Fibroblast of upper back skin (primary cell): ENCODE results near the gene BCL11A.
A peak's percentile ranks its signal among the peaks of the same experiment; 100 is the strongest.

Source experiments
- DNase-seq: peaks from one replicate; pipeline ENCODE4 v3.0.0-alpha.2; 2013

Gene BCL11A

DNA sequence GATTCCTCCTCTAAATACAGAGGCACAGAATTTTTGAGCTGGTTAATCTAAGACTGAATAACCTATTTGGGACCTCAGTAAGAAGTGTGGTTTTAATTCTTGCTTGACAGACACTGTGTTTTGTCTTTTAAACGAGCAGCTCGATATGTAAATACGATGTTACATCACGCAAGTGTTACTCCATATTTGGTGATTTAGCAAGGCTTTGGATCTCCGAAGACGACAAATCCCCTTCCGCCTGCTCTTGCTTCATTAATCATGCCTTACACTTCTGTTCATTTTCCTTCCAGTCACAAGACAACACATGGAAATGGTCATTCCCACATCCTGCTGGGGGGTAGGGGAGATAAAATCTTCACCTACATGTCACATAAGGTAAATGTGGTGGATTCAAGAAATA is 9.4 kb downstream of the BCL11A start:
- peak; percentile 91 for DNase-seq

DNA sequence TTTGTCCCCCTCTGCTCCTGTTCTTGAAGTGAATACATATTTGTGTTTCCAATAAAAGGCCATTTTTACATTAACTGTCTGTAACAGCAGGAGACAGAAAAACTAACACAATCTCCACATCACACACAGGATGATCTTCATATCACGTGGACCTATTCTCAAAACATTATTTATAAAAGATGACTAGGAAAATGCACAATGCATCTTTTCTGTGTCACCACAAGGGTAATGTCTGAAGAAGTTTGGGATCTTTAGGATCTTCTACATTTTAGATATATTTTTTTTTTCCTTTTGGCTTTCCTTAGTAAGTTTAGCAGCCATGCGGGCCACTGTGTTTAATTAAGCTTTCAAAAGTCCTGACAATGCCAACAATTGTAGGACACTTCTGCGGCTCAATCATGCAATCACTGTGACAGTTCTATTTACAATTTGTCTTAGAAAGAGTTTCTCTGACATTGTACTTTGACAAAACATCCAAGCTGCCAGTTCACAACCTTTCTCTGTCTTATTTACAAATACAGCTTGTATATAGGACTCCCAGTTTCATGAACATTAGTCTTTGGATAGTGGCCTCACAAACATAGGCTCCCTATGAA is 12.3 kb downstream of the BCL11A start:
- DNase-seq = no peak

DNA sequence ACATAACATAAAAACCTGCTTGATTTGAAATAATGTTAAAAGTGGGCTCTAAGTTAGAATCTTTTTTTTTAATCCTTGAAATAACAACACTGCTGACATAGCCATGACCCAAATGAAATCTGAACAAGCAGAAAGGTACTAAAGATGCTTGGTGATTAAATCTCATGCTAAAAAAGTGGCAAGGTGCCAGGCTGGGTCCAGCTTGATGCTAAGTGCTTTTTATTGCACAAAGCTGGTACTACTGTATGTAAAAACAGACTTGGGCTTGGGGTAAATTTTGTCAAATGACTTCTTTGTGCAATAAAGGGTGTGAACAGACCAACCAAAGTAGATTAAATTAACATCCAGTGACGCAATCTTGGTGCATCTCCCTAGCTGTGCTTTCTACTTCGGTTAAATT is 13.4 kb downstream of the BCL11A start:
- no peak for DNase-seq

DNA sequence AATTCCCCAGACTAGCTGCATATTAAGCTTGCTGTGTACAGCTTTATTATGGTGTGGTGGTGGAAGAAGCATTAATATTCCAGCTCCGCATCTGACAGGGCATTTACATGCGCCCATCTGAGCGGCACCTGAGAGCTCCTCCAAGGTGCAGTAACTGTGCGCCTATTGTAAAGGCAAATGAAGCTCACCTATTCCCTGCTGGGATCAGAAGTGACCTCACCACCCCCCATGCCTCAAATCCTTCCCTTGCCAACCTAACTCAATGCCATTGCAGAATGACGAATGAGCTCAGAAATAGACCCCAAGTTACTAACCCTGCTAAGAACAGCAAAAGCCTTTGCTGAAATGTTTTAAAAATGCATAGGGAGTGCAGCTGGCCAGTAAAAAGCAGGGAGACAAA is 14.3 kb downstream of the BCL11A start:
- no peak for DNase-seq

DNA sequence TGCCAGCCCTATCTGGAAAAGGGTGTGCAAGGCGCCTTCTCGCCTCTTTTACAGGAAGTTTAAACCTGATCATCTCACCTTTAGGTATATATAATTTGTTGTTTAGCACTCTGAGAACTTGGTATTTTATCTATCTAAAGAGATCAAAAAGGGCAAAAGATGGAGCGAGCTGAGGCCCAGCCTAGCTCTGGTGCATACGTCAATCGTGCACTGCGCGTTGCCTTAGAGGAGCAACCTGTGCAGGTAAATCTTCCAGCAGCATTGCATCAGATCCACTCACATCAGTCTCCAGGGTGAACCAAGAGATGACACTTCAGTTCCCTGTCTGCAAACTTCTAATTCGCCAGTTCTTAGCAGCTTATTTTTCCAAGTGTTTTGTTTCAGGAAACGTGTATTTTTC is 15.4 kb downstream of the BCL11A start:
- DNase-seq = no peak

DNA sequence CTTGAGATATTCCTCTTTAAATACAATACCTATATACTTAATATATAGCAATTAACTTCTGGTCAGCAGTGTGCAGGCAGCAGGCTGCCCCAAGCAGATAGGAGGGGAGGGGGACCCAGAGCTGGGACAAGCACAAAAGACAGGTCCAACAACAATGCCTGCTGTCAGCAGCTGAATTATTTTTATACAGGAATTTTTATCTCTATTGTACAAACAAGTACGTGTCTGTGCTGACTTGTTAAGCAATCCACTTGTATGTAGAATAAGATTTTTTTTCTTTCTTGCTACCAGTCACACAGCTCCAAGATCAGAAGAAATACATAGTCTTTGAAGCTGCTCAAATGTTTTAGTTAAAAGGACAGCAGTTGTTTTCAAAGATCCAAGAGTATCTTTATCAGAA is 16.7 kb downstream of the BCL11A start:
- no peak for DNase-seq

DNA sequence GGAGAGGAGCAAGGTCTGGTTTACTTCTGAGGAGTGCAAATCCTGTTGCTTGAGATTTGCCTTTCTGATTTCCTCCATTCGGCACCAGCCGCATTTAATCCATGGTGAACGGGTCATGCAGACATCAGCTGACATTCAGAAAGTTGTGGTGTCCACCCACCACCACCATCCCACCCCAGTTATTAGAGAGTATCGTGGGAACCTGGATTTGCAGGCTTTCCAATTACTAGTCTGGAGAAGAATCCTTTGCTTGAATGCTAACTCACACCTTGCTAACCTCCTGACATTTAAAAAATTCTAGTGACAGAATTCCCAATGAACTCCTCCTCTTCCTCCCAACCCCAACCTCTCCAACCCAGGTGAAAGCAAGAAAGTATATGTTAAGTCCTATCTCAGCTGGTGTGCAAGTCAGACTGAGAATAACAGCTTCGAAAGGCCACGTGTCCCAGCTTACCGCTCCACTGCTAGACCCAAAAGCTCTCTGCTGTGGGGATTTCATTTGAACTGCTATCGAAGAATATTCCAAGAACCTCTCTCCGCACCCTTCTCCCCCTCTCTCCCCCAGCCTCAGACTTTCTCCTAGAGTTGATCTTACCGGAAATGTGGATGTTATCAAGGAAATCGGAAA is 17.7 kb downstream of the BCL11A start:
- DNase-seq = no peak

DNA sequence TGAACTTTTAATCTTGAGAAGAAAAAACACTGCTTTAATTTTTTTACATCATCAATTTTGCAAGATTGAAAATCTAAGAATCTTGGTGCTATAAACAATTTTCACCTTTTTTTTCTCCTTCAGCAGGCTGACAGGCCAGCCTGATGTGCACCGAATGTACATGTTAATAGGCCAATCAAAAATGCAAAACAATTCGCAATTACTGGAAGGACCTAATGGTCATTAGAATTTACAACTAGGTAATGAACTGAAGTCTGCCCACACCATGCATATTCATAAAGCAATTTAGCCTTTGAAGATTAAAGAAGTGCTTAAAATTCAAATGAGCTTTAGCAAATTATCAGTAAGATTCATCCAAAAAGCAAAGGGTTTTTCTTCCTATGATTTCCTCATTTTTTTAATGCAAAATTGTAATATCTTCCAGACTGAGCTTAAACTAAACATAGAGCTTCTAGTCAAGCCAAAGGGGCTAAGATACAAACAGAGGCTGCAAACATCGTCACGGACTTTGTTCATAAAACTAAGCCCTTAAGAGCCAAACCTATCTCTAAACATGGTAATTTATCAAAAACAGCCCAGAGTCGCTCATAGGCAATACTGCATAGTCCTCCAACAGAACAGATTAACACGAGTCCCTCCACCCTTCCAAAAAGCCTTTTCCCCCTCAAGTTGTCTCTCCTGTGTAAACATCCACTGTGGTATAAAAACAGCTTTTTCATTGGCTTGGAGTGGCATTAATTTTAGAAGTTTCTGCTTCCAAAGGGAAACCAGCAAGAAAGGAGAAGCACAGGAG is 18.4 kb downstream of the BCL11A start:
- DNase-seq = no peak

DNA sequence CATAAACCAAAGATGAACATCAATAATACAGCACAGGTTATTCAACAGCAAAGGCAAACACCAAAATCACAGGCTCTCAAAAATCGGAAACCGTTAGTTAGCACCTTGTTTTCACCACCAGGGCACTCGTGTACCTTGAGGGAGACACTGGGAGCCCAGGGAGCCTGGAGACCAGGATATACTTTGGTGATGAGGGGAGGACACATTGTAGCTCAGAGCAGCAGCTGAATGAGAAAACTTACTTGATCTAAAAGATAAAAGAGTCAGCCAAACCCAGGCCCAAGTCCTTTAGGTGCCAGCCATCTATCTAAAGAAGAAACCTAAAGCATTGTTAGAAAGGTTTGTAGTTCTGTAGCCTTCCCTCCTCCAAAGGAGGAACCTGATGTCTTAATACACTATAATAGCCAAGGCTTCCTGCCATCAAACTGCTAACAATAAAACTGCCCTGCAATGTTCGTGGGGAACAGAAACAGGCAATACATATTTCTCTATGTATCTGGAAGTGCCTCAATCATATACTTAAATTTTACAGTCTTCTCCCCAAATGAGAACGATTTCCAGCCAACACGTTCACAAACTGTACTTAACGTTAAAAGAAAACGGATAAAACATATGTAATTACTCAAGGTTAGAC is 19.3 kb downstream of the BCL11A start:
- no peak for DNase-seq

DNA sequence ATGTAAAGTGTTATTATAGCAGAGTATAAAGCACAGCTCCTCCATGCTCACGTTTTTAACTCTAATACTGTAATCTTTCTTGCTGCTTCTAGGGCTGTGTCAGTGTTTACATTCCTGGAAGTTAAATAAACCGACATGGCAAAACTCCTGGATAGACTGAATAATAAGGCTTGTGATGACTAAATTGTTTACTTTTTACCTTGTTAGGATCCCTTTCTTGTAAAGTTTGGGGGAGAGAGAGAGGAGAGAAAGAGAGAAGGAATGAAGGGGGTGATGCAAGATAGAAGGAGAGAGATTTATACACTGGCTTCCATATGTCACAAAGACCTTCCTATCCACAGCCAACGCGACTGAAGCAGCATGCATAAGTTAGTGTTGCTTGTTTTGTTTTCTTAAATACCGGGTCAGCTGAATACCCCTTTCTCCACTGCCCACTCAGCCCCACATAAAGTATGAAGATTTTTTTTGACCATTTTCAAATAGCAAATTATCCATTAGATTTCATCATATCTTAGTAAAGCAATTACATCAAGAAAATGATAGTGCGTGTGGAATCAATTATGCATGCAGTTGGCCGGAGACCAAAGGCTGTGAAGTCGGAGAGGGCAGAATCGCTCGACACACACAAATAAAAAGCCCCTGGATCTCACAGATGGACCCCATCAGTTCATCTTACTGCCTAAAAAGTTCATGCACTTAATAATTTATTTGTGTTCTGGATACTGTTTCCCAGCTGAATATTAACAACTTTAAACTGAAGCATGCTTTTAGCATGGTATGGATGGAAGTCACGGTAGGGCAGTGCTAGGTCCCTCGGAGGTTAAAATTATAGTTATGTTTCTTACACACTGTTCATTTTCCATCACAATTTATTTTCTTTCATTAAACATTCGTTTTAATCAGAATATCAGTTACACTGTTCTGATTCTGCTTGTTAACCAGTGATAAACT is 20.1 kb downstream of the BCL11A start:
- peak; percentile 84 for DNase-seq

DNA sequence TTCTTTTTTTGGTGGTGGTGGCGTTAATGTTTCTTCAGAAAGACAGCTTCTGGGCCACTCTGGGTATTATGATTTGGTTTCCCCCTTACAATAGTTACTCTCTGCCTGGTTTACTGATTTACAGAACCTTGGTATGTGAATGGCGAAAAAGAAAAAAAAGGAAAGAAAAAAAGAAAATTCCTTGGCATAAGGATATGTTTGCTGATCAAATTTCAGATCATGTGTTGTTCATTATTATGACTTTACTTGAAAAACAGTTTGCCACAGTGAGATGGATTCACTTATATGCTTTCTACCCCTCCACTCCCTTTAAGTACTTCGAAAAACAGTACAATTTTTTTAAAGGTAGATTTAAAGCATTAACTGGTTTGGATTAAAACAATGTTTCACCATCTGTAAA is 21.0 kb downstream of the BCL11A start:
- no peak for DNase-seq

DNA sequence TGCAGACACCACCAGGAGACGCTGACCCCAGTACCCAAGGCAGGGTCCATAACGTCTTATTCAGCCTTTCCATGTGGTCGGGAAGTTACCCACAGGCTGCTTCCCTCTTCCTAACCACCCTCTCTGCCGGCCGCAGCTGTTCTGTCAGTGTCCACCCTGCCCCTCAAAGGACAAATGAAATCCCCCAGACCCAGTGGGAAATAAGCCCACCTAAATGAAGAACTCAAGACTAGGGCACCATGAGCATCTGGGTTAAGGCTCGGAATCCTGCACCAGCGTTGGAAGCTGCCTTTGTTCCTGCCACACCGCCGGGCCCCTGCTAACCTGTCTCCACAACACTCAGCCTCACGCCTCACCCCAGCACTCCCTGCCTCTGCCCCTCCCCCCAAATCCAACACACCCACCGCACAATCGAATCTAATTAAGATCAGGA is 21.7 kb downstream of the BCL11A start:
- no peak for DNase-seq

DNA sequence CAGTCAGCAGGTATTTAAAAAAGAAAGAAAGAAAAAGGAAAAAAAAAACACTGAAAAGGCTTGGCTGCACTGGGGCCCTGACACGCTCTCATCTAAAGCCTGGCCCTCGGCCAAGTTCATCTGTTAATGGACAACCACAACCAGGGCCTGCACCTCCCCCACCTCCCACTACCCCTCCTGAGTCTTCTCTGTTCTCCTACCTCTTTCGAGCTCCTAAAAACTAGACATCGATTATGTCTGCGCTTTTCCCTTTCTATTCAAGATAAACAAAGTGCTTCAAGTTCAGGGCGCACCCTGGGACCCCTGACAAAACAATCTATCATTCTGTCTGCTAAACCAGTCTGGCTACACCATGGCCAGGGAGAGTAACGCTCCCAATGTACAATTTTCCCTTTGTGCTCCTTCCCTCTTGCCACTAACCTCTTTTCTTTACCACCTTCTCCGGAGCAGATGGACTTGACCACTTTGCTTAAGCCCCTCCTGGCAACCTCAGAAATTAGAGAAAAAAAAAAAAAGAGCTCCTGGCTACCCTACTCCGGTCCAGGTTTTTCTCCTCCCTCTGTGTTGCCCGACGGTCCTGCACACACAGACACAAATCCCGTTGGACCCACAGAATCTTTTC is 22.7 kb downstream of the BCL11A start:
- DNase-seq = peak; percentile 83

DNA sequence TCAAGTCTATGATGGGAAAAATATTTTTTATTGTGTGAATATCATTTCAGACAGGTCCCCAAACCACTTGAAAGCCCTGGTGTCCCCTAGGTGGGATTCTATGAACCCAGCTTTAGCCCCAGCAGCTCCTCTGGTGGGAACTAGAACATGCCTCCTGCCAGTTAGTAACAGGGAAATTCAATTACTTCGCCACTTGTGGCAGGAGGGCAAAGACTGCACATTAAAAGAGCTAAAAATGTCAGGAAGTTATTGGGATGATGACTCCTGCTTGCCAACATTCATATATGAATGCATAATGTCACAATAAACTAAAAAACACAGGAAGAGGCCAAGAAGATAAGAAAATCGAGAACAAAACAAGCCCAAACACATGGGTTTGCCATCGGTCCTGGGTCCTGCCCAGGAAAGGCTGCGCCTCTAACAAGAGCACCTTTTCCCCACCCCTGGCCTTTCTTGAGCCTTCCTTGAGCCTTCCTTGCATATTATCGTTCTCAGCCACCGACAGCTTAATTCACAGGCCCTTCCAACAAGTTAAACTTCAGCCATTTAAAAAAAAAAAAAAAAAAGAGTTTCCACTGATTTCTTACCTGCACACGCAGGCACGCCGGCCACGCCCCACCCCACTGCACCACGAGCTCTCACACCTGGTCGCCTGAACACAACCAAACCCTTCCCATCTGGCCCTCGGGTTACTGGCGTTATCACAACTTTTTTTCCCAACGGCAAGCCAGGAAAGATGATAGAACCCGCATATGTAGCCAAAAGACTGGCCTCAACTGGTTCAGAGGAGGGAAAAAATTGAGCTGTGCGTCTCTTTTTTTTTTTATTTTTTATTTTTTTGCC is 23.4 kb downstream of the BCL11A start:
- DNase-seq = no peak

DNA sequence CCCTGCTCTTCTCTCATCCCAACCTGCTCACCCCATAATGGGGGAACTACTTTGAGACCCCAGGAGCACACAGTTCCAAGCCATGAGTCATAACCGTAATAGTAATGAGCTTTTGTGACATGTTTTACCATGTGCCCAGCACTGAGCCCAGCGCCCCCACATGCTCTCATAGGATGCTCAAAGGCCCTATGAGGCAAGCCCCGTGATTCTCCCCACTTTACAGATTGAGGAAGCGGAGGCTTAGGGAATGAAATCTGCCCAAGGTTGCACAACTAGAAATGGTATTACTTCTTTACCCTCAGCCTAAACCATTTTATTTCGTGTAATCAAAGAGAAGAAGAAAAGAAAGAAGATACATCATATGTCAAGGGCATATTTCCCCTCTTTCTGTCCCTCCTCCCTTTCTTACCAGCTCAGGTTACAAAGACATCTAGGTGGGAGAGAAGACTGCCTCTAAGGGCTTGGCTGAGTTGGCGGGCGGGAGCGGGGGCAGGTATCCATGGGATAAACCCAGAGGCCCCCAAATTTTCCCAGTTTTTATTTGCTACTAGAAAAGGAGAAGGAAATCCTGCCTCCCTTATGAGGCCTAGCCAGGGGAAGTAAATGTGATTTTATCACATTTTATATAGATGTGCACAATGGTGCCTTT is 24.2 kb downstream of the BCL11A start:
- no peak for DNase-seq

DNA sequence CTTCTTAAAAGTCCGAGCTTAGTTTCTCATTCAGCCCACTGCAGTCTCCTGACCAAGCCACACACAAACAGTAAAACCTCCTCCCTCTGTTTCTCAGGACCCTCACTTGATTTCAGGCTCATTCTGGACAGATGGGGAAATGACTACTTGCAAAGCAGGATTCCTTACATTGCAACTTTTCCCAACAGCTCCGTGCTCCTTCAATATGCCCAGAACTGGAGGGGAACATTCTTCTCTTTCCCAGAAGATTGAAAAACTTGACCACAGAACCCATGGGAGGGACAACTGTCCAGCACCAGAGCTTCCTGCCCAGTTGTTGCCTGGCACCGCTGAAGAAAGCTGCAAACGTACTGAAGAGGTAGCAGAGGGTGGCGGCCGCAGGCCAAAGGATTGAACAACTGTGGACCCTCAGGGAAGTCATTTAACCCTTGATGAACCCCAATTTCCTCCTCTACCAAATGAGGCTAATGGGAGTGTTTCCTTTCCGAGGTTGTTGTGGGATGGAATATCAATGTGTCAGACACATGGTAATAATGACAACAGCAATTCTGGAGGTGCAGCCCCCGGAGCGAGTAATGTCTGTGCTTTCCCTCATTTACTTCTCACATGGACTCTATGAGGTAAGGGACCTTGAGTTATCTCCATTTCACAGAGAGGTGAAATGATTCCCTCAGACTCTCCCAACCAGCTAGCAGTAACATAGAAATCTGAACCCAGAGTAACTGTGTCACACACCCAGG is 25.0 kb downstream of the BCL11A start:
- DNase-seq = no peak

DNA sequence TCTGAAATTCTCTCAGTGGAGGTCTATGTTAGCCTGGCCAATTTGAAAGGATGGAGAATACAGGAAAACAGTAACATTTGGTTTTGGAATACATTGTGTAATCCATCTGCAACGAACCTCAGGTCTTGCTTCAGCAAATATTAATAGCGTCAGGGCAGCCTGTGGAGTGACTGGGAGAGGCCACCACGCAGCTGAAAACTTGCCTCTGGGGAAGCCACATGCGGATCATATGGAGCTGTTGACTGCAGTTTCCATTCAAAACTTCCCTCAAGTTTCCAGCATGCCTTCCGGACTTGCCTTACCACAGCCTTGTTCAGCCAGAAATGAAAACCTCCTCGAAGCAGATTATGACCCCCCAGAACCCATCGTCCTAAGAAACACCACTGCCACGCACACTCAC is 25.7 kb downstream of the BCL11A start:
- peak; percentile 83 for DNase-seq

DNA sequence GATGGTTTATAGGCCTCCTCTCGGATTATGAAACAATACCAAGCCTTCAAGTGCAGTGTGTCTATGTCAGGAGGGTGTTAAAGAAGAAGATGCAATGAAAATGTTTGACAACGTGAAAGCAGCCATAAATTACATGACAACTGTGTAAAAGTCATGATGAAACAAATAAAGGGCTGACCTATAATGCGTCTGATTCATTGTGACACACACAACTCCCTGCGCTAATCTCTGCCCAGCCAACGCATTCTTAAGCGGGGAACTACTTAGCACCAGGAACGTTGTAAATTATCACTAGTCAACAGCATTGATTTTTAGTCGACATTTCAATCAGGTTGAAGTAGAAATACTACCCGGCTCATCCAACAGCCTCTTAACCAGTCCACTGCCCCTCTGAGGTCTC is 26.8 kb downstream of the BCL11A start:
- DNase-seq = peak; percentile 37

DNA sequence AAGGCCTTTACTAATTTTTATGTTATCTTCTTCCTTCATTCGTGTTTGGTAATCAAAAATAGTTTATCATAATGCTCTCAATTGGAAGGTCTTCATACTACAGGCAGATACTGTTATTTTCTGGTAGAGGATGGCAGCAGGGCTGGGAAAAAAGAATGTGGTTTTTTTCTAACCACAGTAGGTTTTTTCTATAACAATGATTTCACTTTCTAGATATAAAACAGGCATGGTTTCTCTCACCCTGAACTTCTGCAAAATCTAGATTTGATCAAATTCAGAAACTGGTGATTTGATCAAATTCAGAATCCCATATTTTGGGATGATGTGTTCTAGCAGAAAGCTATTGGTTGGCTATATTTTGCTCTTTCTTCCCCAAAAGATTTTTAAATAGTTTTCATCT is 27.6 kb downstream of the BCL11A start:
- no peak for DNase-seq

DNA sequence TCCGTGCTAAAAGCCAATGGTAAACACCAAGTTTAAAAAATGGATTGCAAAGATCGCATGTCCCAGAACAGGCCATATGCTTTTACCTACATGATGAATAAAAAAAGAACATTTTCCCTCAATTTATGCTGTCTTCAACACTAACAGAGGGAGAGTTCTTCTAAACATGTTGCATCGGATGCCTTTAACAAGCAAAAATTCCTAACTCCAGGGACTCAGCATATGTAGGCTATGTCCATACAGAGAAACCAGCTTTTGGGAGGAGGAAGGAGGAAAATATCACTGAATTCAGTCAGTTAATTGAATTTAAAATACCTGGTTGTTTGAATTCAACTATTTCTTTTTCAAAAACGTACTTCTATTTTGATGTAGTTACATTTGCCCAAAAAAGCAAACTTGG is 28.6 kb downstream of the BCL11A start:
- DNase-seq = no peak
